Hematopoietic multipotent progenitor cell treated with erythropoietin and hydrocortisone succinate and interleukin-3 and kit ligand, for 15 days (in vitro differentiated cells): ENCODE data around the gene PLCB1.
A peak's percentile ranks its signal among the peaks of the same experiment; 100 is the strongest.

Experiments
- DNase-seq: peaks from one replicate; pipeline ENCODE4 v3.0.0-alpha.2; 2015; ENCODE audit warnings: low spot score

Gene PLCB1

DNA sequence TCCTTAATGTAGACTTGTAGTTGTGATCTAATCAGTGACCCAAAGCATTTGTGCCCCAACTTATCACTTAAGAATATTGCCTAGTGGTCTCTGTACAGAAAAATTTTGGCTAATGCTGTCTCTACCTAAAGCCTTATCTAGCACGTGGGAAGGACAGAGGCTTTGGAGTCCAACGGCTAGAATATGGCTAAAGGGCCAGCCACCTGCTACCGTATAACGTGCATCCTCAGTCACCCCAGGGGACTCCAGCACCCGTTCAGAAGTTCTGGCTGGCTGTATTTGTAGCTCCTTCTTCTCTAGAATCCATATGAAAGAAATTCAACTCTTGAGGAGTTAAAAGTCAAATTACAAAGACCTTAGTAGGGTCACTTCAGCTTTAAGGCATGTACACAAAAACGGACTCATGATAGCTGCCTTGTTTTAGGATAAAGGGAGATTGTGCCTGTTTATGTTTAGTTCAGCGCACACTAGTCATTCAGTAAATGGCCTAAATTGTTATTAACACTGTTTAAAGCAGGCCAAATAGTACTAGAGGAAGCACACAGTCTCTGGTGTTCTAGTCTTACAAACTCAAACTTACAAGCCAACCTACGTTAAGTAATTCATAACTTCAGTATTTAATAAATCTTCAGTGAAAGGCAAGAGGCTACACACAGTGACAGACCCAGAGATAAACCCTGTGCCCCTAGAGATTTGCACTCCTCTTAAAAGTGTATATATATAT is 529.3 kb downstream of the PLCB1 start:
- DNase-seq: no peak

DNA sequence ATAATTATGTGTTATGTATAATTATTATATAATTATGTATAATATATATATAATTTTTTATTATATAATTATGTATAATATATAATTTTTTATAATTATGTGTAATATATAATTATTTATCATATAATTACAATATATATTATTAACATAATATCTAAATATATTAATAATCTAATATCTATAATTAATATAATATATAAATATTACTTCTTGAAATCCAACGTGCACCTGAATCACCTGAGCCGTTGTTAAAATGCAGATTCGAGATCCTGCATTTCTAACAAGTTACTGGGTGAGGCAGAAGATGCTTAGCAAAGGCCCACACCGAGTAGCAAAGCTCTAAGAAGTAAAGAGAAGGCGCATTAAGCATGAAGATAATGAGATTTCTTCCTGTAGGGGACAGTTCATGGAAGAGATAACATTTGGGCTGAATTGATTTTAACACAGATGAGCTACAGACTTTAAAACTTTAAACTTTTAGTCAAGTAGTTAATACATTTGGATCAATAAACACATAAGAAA is 530.4 kb downstream of the PLCB1 start:
- DNase-seq: no peak

DNA sequence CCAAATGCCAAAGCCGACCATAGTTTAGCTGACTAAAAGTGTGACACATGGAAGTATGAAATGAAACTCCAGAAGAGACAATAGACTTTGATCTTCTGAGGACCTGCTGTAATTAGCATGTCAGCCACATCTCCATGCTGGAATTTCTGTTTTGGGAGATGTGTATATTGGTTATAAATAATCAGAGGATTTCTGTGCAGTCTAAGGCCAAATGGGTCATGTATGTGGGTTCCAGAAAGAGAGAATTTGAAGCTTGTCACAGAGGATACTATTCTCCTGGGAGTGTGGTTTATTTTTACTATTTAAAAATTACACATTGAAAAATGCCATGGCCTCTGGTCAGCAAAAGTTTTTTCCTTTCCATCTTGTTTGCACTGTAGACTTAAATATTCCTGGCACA is 531.4 kb downstream of the PLCB1 start:
- DNase-seq: no peak

DNA sequence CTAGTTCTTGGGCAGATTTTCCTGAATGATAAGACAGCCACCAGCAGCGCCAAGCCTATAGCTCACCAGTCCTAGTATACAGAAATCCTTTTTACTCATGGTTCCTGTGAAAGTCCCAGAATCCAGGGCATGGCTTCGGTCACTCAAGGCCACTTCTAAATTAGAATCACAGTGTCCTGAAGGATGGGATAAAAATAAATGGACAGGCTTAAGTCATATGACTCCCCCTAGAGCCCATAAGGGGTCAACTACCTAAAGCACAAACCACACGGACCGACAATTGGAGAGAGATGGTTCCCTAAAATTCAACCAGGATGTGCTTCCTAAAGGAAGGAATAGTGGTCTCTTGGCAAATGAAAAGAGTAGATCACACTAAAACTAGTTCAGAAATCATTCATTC is 532.7 kb downstream of the PLCB1 start:
- DNase-seq: no peak

DNA sequence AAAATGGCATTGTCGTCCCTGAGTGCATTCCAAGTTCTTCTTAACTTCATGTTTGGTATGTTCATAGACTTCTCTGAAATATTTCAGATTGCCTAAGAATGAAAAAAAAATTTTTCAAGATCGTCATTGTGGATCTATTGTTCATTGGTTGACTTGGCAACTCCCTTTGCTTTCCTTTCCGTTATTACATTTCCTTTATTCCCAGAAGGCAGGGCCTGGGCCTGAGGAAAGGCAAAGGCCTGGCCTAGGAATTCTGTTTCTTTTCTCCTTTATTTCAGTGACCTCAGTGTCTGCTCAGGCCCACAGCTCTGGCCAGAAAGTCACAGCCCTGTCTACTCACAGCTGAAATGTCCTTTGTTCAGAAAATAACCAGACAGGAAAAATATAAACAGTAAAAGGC is 535.2 kb downstream of the PLCB1 start:
- no peak for DNase-seq

DNA sequence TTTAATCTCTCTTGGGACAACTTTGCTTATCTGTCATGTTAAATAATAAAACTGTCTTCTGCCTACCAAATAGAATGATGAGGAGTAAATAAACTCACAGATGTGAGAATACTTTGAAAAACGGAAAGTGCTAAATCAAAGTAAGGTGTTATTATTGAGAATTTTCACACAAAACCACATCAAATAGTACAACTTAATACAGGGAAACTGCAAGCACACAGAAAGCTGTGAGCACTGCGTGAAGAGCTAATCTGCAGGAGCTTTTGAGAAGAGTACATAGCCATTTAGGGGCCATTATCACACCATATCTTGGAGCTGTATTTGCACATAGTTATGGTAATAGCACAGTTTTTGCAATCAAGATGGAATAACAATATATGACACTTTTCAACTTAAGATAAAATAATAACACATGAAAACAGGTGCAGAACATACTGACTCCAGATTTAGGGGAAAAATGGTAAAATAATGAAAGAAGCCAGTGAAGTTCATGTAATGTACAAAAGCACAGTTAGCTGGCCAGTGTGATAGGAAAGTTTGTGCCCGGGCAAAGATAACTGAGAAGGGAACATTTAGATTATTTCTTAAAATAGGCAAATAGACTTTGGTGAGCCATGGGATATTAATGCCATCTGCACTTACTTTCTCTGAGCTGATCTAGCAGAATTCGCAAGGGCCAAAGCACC is 538.3 kb downstream of the PLCB1 start:
- DNase-seq: no peak

DNA sequence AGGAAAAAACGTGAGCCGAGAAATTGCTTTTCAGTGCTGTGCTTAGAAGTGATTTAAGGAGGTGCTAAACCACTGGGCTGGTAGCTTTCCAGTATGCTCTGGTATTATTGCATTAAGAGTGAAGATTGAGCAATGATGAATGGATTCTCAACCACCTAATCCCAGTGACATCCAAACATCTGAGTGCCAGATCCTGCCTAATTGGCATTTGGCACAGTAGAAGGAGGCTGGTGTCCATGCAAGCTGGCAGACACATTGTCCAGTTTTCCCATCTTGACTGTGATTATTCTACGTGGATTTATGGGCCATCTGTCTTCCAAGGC is 538.8 kb downstream of the PLCB1 start:
- DNase-seq: no peak

DNA sequence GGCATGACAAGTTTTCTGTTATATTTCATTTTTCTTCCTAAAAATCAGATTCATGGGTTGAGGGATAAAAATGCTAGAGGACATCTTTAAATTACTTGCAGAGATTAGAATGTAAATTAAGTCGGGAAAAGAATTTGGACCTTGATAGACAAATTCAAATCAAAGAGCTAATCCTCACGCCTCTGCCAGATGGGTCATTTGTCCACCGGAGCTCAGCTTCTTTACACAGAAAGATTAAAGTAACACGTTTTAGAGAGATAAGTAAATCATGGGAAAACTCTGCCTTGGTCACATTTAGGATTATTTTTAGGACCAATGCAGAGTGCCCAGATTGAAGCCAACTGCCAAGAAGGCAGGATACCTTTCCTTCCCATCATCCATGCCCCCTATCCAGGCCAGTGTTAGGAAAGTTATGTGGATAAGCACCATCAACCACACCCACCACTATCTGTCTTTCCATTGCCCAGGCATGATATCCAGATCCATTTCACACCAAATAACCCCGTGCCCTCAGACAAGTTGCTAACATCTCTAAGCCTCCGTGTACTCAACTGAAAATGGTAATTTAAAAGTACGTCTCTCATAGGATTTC is 539.4 kb downstream of the PLCB1 start:
- DNase-seq: no peak

DNA sequence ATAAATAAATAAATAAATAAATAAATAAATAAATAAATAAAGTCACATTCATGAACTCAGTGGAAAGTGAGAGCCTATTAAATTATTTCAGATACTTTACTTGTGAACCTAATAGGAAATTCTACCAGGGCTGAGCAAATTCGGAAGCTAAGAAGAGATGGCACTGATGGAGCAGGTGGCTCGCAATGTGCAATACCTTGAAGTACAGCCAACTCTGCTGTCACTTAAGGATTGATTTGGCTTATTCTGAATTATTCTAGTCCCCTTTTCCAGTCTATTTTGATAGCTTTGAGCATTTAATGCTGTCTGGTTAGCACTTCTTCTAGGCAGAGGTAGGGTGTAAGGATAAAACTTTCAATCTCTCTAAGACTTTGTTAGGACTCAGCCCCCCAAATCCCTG is 541.0 kb downstream of the PLCB1 start:
- no peak for DNase-seq

DNA sequence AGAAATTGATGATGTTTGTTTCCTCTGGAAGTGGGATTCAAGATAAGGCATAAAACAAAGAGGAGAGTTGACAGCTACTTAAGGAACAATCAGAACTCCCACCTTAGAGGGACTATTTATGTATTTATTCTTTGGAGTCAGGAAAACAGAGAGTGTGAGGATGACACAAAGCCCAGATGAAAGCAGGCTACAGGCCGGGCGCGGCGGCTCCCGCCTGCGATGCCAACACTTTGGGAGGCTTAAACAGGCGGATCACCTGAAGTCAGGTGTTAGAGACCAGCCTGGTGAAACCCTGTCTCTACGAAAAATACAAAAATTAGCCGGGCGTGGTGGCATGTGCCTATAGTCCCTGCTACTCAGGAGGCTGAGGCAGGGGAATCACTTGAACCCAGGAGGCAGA is 543.8 kb downstream of the PLCB1 start:
- DNase-seq: no peak

DNA sequence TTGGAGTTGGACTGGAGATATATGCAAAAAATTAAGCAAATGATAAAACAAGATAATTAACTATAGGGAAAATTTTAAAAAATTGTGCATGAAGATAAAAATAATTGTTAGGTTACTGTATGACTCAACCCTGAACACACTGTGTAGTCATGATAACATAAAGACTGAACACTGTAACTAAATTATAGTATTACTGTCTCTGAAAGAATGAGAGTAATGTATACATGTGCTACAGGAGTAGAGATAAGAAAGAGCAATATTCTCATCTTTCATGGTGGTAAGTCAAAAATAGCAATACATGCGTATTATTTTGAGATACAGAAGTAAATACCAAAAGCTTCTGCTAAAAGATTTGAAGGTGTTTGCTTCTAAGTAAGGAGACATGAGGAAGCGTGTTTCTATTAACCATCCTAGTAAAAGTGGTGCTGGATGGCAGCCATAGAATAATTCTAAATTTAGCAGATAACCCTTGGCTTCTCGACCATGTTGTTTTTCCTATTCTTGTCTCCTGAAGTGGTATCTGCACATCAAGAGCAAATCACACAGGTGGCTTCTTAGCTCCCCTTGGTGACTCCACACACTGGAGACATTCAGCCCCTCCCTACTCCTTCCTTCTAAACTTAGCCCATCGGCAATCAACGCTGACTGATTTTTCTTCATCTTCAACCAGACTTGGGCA is 546.2 kb downstream of the PLCB1 start:
- DNase-seq: no peak

DNA sequence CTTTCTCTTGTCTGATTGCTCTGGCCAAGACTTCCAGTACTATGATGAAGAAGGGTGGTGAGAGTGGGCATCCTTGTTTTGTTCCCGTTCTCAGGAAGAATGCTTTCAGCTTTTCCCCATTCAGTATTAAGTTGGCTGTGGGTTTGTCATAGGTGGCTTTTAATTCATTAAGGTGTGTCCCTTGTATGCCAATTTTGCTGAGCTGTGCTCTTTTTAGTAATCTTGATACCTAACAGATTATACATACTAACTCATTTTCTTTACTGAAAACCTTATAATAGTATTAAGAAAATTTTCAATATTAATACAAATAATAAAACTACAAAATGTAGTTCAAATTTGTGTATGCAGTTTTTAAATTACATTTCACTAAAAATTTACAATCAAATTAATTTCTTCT is 557.3 kb downstream of the PLCB1 start:
- DNase-seq: no peak

DNA sequence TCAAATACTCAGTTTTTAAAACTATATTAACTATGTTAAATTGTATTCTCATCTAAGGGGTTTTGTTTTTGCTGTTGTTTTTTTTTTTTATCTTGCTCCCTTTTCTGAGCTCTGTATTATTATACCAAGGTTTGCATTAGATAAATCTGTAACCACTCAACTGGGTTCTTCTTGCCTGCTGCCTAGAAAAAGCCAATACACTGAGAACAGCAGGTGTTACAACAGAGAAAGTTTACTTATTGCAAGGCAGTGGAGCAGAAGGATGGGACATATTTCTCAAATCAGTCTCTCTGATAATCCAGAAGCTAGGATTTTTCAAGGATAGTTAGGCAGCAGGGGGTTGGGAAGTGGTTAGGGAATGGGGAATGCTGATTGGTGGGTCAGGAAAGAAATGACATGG is 558.0 kb downstream of the PLCB1 start:
- no peak for DNase-seq

DNA sequence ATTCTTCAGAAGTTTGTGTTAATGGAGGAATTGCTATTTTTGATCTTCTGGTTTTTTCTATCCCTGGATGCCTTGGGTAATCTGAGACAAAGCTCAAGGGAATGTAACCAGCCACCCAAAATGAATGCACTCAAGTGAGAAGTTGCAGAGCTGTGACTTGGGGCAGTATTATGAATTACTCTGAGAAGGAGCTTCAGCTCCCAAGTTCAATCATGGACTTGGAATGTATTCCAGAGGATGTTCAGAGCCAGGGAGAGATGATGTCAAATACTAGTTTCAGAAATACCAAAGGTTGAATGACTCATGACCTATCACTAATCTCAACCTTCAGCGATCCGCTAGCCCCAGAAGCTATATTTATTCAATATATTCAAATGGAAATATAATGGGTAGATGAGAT is 561.6 kb downstream of the PLCB1 start:
- no peak for DNase-seq

DNA sequence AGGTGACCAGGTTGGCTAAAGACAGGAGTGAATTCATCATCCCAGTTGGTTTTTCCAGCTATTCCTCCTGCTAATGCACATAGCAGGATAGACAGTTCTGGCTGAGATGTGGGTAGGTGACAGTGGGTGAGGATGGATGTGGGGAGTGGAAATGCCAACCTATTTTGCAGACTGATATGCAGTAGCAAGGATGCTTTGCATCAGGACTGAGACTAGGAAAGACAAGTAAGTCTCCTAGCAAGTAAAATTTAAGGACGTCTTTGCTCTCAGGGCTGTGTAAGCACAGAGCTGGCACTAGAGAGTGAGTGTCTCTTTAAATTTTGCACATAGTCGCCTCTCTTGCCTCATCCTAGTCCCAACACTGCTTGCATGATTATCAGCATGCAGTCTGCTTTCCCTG is 568.7 kb downstream of the PLCB1 start:
- DNase-seq: no peak

DNA sequence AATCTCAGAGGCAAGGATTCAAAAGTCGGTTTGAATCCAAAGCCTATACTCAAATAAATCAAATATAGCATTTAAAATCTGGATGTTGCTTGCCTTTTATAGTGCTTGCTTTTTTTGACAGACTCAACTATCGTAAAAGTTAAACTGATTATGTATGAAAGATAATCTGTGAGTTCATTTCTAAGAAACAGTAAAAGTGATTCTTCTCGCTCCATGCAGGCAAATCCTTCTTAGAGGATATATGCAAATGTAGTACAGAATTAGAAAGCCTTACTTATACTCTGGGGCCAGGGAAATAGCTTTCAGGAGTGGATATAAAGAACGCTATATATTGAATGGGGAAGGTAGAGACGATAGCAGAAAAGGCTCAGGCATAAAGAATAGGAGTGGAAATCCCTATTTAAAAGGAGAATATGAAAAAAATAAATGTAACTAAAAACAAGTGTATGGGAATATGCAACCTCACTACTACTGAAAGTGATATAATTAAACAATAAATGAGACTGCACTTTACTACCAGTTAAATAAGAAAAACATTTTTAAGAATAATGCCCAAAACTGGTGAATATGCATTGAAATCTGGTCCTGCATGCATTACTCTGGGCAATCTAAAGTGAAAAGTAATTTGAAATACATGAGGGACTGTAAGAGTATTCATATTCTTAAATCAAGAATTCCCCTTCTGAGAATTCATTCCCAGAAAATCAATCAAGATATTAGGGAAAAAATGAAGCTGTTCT is 575.1 kb downstream of the PLCB1 start:
- no peak for DNase-seq

DNA sequence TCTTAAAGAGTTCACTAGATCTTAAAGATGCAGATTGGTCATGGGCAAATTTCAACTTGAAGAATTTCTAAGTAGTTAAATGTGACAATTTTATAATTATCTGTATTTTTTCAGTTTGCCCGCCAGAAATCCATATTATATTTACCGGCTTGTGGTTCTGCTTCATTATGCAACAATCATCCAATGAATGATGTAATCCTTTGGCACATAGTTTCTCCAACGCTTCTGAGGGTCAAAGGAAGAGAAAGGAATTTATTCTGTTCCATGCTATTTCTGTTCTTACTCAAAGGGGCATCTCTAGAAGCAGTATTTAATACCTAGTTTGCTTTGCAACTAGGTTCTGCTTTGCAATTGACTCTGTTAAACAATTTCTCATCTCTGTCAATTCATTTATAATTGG is 577.6 kb downstream of the PLCB1 start:
- no peak for DNase-seq

DNA sequence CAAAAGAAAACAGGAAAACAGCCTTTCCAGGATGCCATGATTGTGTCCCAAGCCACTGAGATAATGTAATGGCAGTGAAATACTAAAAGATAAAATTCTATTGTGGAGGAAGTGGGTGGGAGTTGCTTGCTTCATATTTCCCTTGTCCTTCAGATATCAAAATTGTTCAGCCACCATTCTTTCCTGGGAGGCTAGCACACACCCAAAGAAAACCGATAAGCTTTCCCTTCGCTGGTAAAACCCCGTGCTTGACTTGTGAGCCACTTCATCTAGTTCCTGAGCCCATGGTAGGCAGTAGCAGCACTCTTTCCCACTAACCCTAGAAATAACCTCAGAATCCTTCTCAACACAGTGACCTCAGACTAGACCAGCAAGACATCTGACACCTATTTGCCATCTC is 579.4 kb downstream of the PLCB1 start:
- no peak for DNase-seq

DNA sequence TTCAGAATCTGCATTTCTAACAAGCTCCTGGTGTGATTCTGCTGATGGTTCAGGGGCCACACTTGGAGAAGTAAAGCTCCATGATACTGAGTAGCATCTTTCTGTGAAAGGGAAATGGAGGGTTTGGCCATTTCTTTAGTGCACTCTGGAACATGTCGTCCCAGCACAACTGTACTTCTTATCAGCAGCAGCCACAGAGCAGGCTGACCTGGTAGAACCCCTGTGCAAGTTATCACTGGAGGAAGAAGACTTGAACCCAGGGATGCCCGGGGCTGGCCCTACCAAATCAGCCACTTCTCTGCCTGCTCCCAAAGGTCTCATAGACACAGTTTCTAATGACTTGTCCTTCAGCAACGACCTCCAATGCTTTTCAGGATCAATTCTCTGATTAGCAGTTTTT is 582.1 kb downstream of the PLCB1 start:
- no peak for DNase-seq

DNA sequence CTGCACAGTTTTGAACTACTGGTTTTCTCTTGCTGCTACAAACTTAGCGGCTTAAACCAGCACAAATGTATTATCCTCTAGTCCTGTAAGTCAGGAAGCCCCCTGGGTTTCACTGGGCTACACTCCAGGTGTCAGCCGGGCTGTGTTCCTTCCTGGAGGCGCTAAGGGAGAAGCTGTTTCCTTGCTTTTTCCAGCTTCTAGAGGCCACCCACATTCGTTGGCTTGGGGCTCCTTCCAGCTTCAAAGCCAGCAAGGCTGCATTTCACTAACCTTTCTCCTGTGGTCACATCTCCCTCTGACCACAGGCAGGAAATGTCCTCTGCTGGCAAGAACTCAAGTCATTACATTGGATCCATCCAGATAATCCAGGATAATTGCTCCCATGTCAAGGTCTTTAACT is 586.2 kb downstream of the PLCB1 start:
- no peak for DNase-seq

DNA sequence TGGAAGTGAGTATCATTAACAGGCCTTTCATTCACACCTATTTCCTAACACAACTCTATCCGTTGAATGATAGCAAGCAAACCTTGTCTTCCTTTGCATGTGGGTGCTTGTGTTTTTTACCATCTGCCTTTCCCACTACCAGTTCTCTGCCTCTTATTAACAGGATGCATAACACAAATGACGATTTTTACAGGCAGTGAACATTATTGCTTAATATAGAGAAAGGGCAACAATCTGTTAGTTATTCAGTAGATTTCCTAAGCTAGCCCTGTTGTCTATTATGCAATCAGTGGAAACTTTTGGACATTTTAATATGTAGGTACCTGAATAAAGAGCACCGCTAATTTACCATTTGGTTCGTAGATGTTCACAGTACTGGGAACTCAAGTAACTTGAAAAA is 588.0 kb downstream of the PLCB1 start:
- DNase-seq: no peak

DNA sequence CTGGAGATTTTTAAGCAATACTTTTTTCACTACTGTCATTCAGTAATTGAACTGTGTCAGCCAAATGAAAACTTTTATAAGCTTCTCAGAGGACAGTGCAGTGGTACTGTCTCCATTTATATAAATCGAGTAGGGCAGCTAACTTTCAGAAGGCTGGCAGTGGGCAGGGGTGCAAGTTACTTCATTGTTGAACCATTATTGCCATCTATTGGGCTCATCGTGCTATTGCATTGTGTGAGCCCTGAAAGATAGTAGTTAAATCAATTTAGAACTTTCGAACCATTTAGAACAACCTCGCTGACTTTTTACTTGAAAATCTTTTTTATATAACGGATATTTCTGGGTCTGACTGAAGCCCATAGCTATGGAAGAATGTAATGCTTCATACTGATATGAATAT is 589.0 kb downstream of the PLCB1 start:
- peak; percentile 4 for DNase-seq
